Prostate gland (tissue), 2 donors: ENCODE measurements around the gene PTGDR.

Experiments
- POLR2A ChIP-seq: fragments of 450-650 bp; IDR thresholded peaks from one replicate; pipeline ENCODE4 v1.6.1; 2016; ENCODE audit warnings: antibody characterized with exemption, mild to moderate bottlenecking
- POLR2AphosphoS5 ChIP-seq: sonication (generic); formaldehyde crosslinking; IDR thresholded peaks from one replicate; pipeline ENCODE4 v1.6.1; 2017; ENCODE audit warnings: antibody characterized with exemption
- TF ChIP-seq, protein P1 (sequence below), 4 experiments: fragments of 200-600 bp in 2 of 4; fragments of 450-650 bp in 2 of 4; sonication (generic) in 2 of 4; IDR thresholded peaks; 1 replicate in 3 of 4; 2 replicates in 1 of 4; pipeline ENCODE4 v1.5.1; 2016 to 2019; ENCODE audit warnings: antibody characterized with exemption in 4 of 4, mild to moderate bottlenecking in 2 of 4, moderate library complexity in 2 of 4

DNA sequence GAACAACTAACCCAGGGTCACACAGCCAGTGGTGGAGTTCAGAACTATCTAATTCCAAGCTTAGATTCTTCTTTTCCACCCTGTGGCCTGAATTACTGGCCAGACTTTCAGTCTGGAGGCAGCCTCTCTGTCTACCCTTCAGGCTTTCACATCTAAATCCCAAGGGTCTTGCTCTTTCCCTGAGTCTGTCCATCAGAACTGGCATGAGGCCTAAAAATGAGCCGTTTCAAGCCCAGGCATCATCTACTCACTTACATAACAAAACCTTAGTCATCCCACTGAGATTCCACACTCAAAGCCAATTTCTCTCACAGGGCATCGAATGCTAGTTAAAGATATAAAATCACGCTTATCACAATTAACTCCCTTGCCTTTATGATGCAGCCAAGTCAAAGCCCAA lies 1.3 kb upstream of the PTGDR start:
- TF ChIP-seq, protein P1, sequence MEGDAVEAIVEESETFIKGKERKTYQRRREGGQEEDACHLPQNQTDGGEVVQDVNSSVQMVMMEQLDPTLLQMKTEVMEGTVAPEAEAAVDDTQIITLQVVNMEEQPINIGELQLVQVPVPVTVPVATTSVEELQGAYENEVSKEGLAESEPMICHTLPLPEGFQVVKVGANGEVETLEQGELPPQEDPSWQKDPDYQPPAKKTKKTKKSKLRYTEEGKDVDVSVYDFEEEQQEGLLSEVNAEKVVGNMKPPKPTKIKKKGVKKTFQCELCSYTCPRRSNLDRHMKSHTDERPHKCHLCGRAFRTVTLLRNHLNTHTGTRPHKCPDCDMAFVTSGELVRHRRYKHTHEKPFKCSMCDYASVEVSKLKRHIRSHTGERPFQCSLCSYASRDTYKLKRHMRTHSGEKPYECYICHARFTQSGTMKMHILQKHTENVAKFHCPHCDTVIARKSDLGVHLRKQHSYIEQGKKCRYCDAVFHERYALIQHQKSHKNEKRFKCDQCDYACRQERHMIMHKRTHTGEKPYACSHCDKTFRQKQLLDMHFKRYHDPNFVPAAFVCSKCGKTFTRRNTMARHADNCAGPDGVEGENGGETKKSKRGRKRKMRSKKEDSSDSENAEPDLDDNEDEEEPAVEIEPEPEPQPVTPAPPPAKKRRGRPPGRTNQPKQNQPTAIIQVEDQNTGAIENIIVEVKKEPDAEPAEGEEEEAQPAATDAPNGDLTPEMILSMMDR (IDR thresholded peaks at IDR 0.05): no peak
- TF ChIP-seq POLR2A (no peak), POLR2AphosphoS5 (no peak)
